ENCODE results near the gene PHC1.

PHC1 gene

DNA sequence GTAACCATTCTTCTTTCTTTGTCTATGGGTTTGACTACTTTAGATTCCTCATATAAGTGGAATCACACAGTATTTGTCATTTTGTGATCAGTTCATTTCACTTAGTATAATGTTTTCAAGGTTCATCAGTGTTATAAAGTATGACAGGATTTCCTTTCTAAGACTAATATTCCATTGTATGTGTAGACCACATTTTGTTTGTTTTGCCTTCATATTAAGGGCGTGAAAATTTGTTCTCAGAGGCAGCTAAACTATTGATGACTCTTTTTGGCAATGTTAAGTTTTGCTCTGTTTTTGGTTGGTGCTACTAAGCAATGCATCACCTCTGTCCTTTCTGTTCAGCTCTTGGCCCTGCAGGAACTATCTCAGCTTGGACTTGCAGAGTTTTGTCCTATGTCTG lies 73.4 kb downstream of the PHC1 start:
- TF ChIP-seq POLR2A (IDR thresholded peaks at IDR 0.05; ENCODE audit: low read length) (no peak), GATA1 (IDR thresholded peaks at IDR 0.05; ENCODE audit: low read depth, low read length) (no peak)
- DNase-seq = no peak

DNA sequence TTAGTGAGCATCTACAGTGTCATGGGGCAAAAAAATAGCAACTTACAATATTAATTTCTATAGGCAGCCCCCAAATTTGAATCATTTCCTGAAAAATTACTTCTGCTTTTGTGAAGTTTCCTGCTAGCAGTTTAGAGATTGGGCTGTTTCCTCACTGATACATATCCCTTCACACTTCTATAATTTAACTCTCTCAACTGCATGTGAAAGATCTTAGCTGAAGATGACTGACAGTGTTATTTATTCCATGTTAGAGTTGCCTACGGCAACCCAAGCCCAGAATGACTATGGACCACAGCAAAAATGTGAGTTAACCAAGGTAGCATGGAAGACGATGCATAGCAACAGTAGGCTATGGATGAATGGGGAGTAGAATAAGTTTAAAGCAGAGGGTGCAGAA lies 75.1 kb downstream of the PHC1 start, which contains the start of gene KLRG1:
Gene KLRG1, plus strand, starts transcription at position 134 of the 400 bp plus-strand sequence. Its CDS starts 90 bp downstream, at position 224.
- TF ChIP-seq POLR2A (IDR thresholded peaks at IDR 0.05; ENCODE audit: low read length) (no peak), GATA1 (IDR thresholded peaks at IDR 0.05; ENCODE audit: low read depth, low read length) (no peak)
- peak; percentile 3 to 11 for DNase-seq
